ENCODE measurements around the gene ENTPD3. TPM values are rescaled to one million over a fixed set of nuclear protein-coding genes. Genes with fewer than 3 reads are reported as not detected.

Gene ENTPD3
- total RNA-seq, 1 donor from 2014 or later = 1.3 TPM

- no peaks in the 10 kb centered on the region for H3K4me1 Mint-ChIP-seq (ENCODE audit: low read depth)
- DNase-seq (ENCODE audit: low spot score, unreplicated experiment) = no peak
- no peaks in the 10 kb centered on the region for H3K36me3 Mint-ChIP-seq (ENCODE audit: insufficient read depth)
- H3K27me3 Mint-ChIP-seq = peaks cover 2% of the 10 kb centered on the region
- H3K9me3 Mint-ChIP-seq (ENCODE audit: low read depth) = peaks cover 16% of the 10 kb centered on the region
- no peak overlapping the region for H3K4me3 Mint-ChIP-seq (ENCODE audit: low read depth)
- TF ChIP-seq, protein P1, sequence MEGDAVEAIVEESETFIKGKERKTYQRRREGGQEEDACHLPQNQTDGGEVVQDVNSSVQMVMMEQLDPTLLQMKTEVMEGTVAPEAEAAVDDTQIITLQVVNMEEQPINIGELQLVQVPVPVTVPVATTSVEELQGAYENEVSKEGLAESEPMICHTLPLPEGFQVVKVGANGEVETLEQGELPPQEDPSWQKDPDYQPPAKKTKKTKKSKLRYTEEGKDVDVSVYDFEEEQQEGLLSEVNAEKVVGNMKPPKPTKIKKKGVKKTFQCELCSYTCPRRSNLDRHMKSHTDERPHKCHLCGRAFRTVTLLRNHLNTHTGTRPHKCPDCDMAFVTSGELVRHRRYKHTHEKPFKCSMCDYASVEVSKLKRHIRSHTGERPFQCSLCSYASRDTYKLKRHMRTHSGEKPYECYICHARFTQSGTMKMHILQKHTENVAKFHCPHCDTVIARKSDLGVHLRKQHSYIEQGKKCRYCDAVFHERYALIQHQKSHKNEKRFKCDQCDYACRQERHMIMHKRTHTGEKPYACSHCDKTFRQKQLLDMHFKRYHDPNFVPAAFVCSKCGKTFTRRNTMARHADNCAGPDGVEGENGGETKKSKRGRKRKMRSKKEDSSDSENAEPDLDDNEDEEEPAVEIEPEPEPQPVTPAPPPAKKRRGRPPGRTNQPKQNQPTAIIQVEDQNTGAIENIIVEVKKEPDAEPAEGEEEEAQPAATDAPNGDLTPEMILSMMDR (IDR thresholded peaks at IDR 0.05; ENCODE audit: unreplicated experiment) = no peak
- H3K27ac Mint-ChIP-seq = no peak overlapping the region
These were observed 31.6 kb upstream of the ENTPD3 start for GRCh38 chr3:40355410-40355809.

GRCh38 chr3:40358454-40358853 is 28.5 kb upstream of the ENTPD3 start:
- Mint-ChIP-seq H3K4me3 (ENCODE audit: low read depth) (no peak overlapping the region), H3K27ac (no peak overlapping the region)

DNA sequence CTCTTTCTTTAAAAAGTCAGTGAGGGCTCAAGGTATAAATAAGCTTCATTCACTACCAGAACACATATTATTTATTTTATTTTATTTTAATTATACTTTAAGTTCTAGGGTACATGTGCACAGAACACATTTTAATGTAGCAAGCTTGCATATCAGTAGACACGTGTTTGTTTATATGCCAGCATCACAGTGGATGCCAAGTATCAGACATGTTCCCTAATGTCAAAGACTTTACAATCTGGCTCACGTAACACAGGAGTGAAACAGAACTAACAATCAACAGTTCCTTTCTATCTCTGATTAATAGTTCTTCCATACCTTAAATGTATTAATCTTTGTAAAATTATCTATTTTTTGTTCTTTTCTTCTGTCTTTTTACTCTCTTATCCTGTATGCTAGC is 23.3 kb upstream of the ENTPD3 start:
- DNase-seq (ENCODE audit: low spot score, unreplicated experiment) = no peak
- Mint-ChIP-seq H3K36me3 (ENCODE audit: insufficient read depth) (no peaks in the 10 kb centered on the region), H3K9me3 (ENCODE audit: low read depth) (no peaks in the 10 kb centered on the region), H3K4me3 (ENCODE audit: low read depth) (no peak overlapping the region), H3K27ac (no peak overlapping the region), H3K4me1 (ENCODE audit: low read depth) (peaks cover 2% of the 10 kb centered on the region), H3K27me3 (no peaks in the 10 kb centered on the region)
- TF ChIP-seq, protein P1 (IDR thresholded peaks at IDR 0.05; ENCODE audit: unreplicated experiment) = no peak

More at GRCh38 chr3:40358454-40358853, 28.5 kb upstream of the ENTPD3 start:
- H3K9me3 Mint-ChIP-seq (ENCODE audit: low read depth) = peaks cover 3% of the 10 kb centered on the region
- H3K36me3 Mint-ChIP-seq (ENCODE audit: insufficient read depth) = no peaks in the 10 kb centered on the region
- peaks cover 2% of the 10 kb centered on the region for H3K27me3 Mint-ChIP-seq
- TF ChIP-seq, protein P1 (IDR thresholded peaks at IDR 0.05; ENCODE audit: unreplicated experiment) = no peak
- no peaks in the 10 kb centered on the region for H3K4me1 Mint-ChIP-seq (ENCODE audit: low read depth)
- DNase-seq (ENCODE audit: low spot score, unreplicated experiment) = no peak

DNA sequence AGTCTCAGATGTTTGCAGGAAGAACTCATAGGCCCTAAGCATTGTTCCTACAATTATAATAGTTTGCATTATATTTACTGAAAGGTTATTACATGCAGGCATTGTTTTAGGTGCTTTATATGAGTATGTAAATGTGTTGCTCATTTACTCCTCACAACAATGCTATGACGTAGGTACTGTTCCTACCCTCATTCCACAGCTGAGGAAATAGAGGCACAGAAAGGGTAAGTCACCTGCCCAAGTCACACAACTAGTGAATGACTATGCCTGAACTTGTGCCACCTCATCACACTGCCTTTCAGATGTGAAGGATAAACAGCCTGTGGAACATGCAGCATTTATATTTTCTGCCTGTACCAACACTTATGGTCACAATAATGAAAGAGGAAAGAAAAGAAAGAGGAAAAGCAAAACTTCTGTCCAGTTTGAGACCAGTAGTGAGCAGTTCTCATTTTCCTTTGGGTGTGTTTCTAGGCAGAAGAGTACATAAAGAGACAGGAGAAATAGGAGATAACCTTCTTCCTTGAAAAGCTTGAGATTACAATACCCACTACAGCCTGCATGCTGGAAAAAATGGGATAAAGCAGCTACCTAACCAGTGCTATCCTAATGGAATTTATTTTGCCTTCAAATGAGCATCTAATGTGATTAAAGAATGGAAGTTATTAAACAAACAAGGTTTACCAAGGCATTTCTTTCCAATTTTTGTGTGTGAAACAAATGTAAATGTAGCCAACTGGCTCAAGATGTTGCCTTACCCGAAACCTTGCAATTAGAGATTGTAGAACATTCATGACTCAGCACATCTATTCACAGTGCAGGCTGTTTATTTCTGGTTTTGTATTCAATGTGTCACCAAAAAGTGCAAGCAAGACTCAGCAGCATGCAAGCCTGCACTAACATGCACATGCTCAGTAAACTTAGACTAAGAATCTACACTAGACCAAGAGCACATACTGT is 20.5 kb upstream of the ENTPD3 start:
- DNase-seq (ENCODE audit: low spot score, unreplicated experiment) = no peak

GRCh38 chr3:40369716-40370115 is 17.3 kb upstream of the ENTPD3 start:
- H3K27me3 Mint-ChIP-seq = no peaks in the 10 kb centered on the region
- H3K4me1 Mint-ChIP-seq (ENCODE audit: low read depth) = peaks cover 2% of the 10 kb centered on the region
- H3K36me3 Mint-ChIP-seq (ENCODE audit: insufficient read depth) = no peaks in the 10 kb centered on the region
- TF ChIP-seq, protein P1 (IDR thresholded peaks at IDR 0.05; ENCODE audit: unreplicated experiment) = no peak
- no peak overlapping the region for H3K4me3 Mint-ChIP-seq (ENCODE audit: low read depth)
- peaks cover 4% of the 10 kb centered on the region for H3K9me3 Mint-ChIP-seq (ENCODE audit: low read depth)
- DNase-seq (ENCODE audit: low spot score, unreplicated experiment) = no peak
- H3K27ac Mint-ChIP-seq = no peak overlapping the region

More for the DNA sequence above, 20.5 kb upstream of the ENTPD3 start:
- TF ChIP-seq, protein P1 (IDR thresholded peaks at IDR 0.05; ENCODE audit: unreplicated experiment) = no peak
- no peaks in the 10 kb centered on the region for H3K36me3 Mint-ChIP-seq (ENCODE audit: insufficient read depth)
- H3K27me3 Mint-ChIP-seq = no peaks in the 10 kb centered on the region
- no peak overlapping the region for H3K27ac Mint-ChIP-seq
- peaks cover 4% of the 10 kb centered on the region for H3K9me3 Mint-ChIP-seq (ENCODE audit: low read depth)
- no peak overlapping the region for H3K4me3 Mint-ChIP-seq (ENCODE audit: low read depth)
- peaks cover 2% of the 10 kb centered on the region for H3K4me1 Mint-ChIP-seq (ENCODE audit: low read depth)

Data from progenitor cell of endocrine pancreas (in vitro differentiated cells).